NCI-H2196 (cell line): ENCODE measurements around the gene USP34.

Experiments
- DNase-seq: peaks from one replicate; lab custom pipeline; 2025; ENCODE audit not compliant: unreplicated experiment; lab: John Stamatoyannopoulos, UW

USP34 gene

DNA sequence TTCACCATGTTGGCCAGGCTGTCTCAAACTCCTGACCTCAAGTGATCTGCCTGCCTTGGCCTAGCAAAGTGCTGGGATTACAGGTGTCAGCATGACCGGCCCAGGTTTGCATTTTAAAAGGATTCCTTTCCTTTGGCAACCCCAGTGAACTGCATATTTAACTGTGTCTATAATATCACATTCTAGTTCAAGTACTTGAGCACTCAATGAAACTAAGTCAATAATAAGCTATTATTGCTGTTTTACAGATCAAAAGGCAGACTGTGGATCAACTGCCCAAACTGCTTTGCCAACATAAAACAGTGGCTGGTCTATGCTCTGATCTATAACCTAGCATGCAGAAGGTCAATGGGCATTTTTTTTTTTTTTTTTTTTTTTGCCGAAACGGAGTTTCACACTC, 144.5 kb downstream of the USP34 start:
- peak; percentile 39 for DNase-seq

DNA sequence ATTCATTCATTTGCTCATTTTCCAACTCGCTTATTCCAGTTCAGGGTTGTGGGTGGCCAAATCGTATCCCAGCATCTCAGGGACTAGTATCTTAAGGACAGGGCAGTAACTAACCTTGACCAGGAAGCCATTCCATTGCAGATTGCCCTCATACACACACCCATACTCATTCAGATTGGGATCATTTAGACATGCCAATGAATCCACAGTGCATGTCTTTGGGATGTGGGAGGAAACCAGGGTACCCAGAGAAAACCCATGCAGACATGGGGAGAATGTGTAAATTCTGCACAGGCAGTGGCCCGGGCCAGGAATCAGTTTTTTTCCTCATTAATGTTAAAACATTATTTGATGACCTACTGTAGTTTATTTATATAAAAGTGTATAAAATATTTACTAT, 150.7 kb downstream of the USP34 start:
- DNase-seq: no peak

DNA sequence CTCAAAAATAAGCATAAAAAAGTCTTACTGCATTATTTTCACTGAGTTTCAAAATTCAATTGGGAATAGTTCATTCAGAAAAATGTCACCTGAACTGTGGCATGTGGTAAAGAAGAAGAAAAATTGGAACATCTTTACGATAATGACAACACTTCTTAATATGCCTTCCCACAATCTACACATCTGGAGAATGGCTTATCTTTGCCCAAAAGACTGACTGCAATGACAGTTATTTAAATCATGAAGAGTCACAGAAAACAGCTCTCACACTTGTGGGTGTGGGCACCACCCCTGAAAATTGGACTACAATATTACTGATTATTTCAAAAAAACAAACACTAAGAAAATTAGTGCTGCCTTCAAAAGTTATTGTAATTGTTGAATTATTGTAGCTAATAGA, 152.3 kb downstream of the USP34 start:
- no peak for DNase-seq

DNA sequence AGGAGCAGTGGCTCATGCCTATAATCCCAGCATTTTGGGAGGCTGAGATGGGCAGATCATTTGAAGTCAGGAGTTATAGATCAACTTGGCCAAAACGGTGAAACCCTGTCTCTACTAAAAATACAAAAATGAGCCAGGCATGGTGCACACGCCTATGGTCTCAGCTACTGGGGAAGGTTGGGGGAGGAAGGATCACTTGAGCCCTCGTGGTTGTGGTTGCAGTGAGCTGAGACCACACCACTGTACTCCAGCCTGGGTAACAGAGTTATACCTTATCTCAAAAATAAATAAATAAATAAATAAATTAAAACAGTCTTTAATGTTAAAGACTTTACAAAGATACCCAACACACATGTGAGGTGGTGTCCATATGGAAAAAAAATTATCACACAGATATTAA, 174.9 kb downstream of the USP34 start:
- no peak for DNase-seq

DNA sequence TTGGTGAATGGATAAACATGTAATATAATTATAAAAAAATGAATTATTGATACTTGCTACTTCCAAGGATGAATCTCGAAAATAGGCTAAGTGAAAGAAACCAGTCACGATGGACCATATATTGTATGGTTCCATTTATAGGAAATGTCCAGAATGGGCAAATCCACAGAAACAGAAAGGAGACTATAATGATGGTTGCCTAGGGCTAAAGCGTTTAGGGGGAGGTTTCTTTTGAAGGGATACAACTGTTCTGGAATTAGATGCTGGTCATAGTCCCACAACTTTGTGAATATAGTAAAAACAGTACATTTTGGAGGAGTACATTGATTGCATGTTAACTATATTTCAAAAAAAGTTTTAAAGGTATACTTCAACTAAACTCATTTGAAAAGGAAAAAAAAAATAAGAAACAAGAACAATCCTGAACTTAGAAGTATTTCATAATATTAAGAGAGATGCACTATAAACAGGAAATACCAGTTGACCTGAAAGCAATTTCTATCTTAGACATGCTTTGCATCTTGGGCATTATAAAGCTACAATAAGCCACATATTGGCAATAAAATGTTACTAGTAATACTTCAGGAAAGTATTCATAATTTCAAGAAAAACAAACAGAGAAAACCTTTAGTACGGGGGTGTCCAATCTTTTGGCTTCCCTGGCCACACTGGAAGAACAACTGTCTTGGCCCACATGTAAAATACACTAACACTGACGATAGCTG, 178.9 kb downstream of the USP34 start:
- no peak for DNase-seq

DNA sequence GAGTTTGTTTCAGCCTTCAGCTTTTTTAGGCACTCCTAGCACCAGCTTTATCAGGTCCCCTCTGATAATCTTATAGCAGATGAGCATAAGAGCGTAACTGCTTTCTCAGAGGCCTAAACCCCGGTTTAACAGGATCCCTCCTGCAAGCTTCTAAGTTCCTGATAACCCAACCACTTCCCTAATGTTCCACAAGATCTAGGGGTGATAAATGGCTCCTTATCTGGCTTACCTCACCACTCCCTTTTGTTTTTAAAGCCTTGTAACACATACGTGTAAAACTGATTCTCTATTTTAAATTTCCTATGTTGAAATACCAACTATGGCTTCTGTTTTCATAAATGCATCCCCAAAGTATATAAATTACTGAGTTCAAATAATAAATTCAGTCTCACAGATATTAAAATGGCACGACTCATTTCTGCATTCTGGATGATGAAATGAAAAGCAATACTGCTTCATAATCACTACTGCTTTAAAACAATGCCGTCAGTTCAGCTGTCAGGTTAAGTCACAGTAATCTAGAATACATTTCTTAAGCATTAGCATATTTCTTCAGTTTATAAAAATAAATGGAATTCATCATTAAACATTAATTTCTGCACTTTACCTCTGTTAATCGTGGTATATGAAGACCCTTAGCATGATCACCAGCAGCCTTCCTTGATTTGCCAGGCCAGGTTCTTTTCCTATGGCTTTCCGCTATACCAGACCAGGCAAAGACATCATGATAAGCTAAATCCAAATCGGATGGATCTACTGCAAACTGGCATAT, 182.6 kb downstream of the USP34 start:
- no peak for DNase-seq

DNA sequence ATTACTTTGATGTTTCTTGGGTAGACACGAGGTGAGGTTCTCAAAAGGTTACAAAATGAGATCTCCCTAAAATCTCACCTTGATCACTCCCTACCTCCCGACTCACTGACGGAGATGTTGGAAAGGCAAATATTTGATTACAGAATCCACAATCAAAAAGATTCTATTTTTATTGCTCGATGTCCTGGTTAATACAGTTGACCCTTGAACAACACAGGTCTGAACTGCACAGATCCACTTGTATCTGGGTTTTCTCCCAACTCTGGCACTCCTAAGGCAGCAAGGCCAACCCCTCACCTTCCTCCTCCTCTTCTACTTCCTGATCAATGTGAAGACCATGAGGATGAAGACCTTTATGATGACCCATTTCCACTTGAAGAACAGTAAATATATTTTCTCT, 183.6 kb downstream of the USP34 start:
- no peak for DNase-seq

DNA sequence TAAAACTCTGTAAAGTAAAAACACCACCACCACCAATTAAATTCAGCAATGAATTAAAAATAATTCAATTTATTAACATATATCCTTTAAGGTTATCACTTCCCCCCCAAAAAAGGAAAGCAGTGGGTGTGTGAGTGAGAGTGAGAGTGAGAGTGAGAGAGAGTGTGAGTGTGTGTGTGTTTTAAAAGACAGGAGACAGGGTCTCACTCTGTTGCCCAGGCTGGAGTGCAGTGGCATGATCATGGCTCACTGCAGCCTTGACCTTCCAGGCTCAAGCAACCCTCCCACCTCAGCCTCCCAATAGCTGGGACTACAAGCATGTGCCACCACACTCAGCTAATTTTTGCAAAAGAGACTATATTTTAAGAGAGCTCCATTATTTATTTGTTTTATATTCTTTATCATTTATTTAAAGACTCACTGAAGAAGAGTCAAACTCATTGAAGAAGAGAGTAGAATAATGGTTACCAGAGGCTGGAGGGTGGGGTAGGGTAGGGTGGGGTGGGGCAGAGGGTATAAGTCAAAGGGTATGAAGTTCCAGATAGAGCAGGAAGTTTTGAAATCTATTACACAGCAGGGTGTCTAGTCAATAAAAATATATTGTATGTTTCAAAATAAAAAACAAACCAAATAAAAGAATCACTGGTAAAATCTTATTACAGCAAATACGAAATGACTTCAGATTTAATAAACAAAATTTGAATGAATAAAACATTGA, 187.3 kb downstream of the USP34 start:
- DNase-seq: no peak

DNA sequence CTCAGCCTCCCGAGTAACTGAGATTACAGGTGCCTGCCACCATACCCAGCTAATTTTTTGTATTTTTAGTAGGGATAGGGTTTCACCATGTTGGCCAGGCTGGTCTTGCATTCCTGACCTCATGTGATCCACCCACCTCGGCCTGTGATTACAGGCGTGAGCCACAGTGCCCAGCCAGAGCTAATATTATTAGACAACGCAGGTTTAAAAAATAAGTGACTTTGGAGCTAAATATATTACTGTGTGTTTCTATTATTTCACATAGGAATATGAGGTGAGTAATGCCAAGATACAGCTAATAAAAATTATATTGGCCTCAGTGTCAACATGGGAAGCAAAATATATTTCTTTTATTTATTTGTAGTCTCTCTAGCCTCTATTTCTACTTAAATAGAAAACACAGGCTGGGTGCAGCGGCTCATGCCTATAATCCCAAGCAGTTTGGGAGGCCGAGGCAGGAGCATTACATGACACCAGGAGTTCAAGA, 188.7 kb downstream of the USP34 start:
- no peak for DNase-seq

DNA sequence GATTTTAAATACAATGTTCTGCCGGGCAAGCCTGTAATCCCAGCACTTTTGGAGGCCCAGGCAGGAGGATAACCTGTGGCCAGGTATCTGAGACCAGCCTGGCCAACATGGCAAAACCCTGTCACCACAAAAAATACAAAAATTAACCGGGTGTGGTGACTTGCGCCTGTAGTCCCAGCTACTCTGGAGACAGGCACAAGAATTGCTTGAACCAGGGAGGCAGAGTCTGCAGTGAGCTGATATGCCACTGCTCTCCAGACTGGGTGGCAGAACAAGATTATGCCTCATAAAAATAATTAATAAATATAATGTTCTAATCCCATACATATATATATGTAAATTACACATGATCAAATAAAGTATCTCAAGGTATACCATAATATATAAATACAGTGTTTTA, 189.6 kb downstream of the USP34 start:
- DNase-seq: no peak

DNA sequence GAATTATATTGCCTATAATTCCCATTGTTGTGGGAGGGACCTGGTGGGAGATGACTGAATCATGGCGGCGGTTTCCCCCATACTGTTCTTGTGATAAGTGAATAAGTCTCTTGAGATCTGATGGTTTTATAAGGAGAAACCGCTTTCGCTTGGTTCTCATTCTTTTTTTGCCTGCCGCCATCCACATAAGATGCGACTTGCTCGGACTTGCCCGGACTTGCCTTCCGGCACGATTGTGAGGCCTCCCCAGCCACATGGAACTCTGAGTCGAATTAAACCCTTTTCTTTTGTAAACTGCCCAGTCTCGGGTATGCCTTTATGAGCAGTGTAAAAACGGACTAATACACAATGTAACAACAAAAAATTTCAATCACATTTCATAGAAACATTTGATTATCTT, 193.1 kb downstream of the USP34 start:
- DNase-seq: no peak

DNA sequence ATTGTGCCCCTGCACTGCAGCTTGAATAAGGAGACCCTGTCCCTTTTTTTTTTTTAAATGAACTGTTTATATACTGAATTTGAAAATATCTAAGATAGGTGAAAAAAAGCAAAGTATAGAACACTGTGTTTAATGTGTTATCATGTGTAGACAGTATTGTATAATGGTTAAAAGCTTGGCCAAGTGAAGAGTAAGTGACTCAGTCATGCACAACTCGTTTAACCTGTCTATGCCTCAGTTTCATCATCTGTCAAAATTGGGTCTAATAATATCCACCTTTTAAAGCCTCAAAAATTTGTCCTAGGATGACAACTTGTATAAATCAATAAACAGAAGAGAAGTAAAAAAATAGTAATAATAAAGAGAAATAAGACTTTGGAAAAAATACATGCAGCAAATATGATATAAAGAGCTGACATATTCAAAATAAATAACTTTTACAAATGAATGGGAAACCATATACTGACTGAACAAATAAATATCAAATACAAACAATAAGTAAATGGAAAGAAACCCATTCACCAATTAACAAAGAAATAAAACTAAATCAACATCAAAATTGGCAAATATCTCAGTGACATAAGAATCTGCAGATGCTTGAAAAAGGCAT, 195.2 kb downstream of the USP34 start:
- no peak for DNase-seq

DNA sequence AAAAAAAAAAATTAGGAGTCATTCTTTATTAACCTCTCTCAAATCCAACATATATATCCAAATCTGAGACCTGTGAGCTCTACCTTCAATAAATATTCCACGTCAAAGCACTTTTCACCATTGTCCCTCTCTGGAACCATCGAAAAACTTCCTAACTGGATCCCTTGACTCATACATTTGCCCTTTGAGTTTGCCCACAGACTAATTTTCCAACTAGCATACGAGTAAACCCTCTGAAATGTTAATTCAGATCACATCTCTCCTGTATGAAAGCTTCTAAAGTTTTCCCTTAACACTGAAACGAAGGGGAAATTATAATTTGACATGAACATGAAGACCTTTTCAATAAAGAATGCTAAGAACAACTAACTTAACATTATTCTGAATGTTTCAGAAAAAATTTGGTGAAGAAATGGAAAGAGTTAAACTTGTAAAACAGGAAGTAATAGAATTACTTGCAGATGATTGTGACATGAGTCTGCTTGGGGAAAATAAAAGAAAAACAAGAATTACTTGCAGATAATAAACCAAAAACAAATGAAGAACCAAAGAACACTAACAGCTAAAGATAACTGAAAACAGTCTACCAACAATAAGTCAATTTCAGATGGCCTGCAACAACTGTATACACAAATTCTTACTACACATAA, 198.3 kb downstream of the USP34 start:
- DNase-seq: no peak

DNA sequence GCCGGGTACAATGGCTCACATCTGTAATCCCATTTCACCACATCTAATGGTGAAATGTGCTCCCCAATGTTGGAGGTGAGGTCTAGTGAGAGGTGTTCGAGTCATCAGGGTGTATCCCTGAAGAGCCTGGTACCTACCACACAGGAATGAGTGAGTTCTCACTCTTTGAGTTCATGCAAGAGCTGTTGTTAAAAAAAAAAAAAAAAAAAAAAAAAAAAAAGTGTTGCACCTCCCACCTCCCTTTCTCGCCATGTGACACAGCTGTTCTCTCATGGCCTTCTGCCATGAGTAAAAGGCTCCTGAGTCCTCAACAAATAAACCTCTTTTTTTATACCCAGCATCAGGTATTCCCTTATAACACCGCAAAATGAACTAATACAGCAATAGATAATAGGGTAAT, 202.6 kb downstream of the USP34 start:
- DNase-seq: no peak

DNA sequence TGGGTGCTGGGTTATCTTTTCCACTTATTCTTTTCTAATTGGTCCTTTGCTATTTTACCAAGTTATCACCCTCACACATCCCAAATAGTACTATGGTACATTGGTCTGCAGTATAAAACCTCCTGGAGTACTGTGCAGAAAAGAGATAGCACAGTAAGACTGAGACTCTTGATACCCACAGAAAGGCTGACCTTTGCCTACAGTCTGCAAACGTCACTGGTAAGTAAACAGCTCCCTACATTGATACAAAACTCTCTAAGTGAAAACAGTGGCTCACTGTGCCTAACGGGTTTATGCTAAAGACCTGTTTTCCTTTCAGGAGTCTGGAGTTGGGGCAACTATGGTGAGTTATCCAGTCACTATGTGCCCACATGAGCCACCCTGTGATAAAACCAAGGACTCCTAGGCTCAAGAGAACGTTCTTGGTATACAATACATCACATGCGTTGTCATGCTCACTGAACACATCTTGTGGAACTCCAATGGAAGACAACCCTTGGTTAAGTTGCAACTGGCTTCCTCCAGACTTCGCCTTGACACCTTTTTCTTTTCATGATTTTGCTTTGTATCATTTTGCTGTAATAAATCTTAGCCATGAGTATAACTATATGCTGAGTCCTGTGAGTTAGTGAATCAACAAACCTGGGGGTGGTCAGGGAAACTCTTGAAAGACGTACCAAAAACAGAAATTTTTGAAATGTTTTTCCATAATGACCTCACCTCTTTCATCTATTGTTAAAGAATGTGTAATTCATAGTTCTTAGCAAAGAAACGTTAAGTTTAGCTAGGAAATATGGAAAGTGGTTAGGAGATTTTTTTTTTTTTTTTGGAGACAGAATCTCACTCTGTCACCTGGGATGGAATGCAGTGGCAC, 204.0 kb downstream of the USP34 start:
- DNase-seq: no peak

DNA sequence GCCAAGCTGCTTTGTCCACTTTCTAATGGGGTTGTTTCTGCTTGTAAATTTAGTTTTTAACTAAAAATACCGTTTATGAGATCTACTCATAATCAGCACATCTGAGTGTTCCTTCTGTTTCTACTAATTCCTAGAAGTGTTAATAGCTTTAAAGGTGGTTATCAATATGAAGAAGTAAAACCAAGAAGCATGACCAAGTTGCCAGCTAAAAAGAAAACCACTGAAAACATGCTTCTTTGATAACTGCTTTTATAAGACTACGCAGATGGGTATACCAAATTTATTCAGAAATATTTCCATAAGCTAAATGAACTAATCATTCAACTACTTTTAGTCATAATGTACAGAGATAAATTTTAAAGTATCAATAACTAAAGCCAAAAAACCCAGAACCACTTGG, 207.1 kb downstream of the USP34 start:
- DNase-seq: no peak

DNA sequence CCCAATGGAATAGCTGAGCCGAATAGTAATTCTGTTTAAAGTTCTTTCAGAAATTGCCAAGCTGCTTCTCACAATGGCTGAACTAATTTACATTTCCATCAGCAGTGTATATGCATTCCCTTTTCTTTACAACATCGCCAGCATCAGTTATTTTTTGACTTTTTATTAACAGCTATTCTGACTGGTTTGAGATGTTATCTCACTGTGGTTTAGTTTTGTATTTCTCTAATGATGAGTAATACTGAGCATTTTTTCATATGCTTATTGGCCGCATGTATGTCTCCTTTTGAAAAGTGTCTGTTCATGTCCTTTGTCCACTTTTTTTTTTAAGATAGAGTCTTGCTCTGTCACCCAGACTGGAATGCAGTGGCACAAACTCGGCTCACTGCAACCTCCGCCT, 208.2 kb downstream of the USP34 start:
- no peak for DNase-seq

DNA sequence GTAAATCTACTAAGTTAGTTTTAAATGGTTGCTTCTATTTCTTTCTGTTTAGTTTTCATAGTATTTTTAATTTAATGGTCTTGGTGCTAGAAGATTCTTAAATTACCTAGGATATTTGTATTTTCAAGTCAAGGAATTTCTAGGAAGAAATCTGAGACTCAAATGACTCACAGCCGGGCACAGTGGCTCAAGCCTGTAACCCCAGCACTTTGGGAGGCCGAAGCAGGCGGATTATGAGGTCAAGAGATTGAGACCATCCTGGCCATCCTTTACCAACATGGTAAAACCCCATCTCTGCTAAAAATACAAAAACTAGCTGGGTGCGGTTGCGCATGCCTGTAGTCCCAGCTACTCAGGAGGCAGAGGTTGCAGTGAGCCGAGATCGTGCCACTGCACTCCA, 213.4 kb downstream of the USP34 start:
- DNase-seq: no peak

DNA sequence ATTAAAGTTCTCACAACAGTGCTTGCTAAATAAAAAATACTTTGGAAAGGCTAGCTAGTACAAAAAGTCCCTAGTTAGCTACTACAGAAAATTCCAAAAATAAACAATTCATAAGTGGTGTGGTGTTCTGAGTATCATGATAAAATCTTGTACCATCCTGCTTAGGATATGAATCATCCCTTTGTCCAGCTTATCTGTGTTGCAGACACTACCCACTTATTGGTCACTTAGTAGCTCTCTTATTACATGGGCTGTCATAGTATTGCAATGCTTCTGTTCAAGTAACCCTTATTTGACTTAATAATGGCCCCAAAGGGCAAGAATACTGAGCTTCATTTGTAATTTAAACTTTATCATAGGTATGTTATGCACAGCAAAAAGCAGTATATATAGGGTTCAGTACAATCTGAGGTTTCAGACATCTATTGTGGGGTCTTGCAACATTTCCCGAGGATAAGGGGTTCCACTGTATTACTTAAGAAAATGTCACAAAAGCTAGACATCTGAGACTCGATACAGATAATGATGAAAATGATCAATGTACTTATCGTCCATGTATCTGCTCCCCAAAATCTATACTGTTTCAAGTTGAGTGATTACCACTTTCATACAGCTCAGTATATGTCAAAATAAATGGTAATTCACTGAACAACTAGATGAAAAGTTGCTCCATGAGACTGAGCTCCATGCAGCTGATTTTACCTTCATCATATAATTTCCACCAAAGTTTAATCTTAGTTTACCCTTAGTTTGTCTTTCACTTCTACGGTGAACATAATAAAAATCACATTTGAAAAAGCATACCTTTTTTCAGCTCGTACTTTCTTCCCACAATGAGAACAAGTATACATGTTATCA, 215.1 kb downstream of the USP34 start:
- DNase-seq: no peak
